ENCODE measurements around the gene SH2D3C.

The SH2D3C gene

DNA sequence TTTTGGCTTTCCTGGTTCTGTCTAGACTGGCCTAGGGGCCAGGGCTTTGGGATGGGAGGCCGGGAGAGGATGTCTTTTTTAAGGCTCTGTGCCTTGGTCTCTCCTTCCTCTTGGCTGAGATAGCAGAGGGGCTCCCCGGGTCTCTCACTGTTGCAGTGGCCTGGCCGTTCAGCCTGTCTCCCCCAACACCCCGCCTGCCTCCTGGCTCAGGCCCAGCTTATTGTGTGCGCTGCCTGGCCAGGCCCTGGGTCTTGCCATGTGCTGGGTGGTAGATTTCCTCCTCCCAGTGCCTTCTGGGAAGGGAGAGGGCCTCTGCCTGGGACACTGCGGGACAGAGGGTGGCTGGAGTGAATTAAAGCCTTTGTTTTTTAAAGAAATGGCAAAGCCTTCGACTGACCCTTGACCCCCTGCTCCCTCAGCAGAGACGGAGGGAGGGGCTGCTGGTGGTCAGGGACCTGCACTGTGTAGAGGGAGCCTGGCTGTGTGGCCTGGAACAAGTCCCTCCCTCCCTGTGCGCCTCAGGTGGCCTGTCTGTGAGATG lies 35.3 kb upstream of the SH2D3C start:
- Histone ChIP-seq H3K18ac (ENCODE audit: low read length) (no peak overlapping the region), H2AK5ac (ENCODE audit: low read length) (no peak overlapping the region), H3K79me1 (ENCODE audit: low read length) (no peaks in the 10 kb centered on the region), H3K4ac (ENCODE audit: low read depth, low read length) (no peak overlapping the region), H3K4me3 (ENCODE audit: low read length) (no peak overlapping the region), H3K9ac (ENCODE audit: low read length) (no peak overlapping the region), H3K4me2 (ENCODE audit: low read length) (no peak overlapping the region), H3K79me2 (ENCODE audit: control insufficient read depth, insufficient read depth, low read length) (no peaks in the 10 kb centered on the region), H4K5ac (ENCODE audit: low read length) (no peak overlapping the region), H3K27ac (ENCODE audit: low read depth, low read length) (no peak overlapping the region), H3K4me1 (ENCODE audit: control insufficient read depth, low read depth, low read length) (no peaks in the 10 kb centered on the region), H3K23ac (ENCODE audit: low read length) (no peak overlapping the region), H3K36me3 (ENCODE audit: control insufficient read depth, insufficient read depth, low read length) (peaks cover 7% of the 10 kb centered on the region), H3K27me3 (ENCODE audit: insufficient read depth, low read length, poor library complexity) (no peaks in the 10 kb centered on the region), H4K8ac (ENCODE audit: low read depth, low read length) (no peak overlapping the region), H3K56ac (ENCODE audit: low read length) (no peak overlapping the region), H2BK120ac (ENCODE audit: low read depth, low read length) (no peak overlapping the region), H2BK15ac (replicated peaks; ENCODE audit: low read depth) (no peak overlapping the region), H2BK5ac (ENCODE audit: low read length) (no peak overlapping the region)
- DNase-seq: no peak
- no CpG with 5 or more reads among the region's 9 CpGs for WGBS (ENCODE audit: extremely low coverage, insufficient coverage, low lambda C conversion rate)

DNA sequence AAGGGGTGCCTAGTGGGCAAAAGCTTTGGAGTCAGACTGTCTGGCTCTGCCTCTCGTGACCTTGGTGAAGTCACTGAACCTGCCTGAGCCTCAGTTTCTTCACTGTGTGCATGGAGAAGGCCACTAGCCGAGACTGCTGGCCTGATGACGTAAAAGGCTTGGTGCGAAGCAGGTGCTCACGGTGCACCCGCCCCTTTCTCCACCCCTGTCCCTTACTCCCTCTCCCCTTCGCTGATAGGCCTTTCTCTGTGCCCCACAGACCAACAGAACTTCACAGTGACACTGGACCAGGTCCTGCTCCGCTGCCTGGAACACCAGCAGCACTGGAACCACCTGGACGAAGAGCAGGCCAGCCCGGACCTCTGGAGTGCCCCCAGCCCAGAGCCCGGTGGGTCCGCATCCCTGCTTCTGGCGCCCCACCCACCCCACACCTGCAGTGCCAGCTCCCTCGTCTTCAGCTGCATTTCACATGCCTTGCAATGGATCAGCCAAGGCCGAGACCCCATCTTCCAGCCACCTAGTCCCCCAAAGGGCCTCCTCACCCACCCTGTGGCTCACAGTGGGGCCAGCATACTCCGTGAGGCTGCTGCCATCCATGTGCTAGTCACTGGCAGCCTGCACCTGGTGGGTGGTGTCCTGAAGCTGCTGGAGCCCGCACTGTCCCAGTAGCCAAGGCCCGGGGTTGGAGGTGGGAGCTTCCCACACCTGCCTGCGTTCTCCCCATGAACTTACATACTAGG lies 34.6 kb upstream of the SH2D3C start:
- Histone ChIP-seq H3K4ac (ENCODE audit: low read depth, low read length) (no peak overlapping the region), H3K9ac (ENCODE audit: low read length) (no peak overlapping the region), H3K79me1 (ENCODE audit: low read length) (no peaks in the 10 kb centered on the region), H2BK5ac (ENCODE audit: low read length) (no peak overlapping the region), H3K18ac (ENCODE audit: low read length) (no peak overlapping the region), H3K4me1 (ENCODE audit: control insufficient read depth, low read depth, low read length) (no peaks in the 10 kb centered on the region), H3K27ac (ENCODE audit: low read depth, low read length) (no peak overlapping the region), H4K8ac (ENCODE audit: low read depth, low read length) (no peak overlapping the region), H2BK15ac (replicated peaks; ENCODE audit: low read depth) (no peak overlapping the region), H2BK120ac (ENCODE audit: low read depth, low read length) (no peak overlapping the region), H4K5ac (ENCODE audit: low read length) (no peak overlapping the region), H3K27me3 (ENCODE audit: insufficient read depth, low read length, poor library complexity) (no peaks in the 10 kb centered on the region), H3K23ac (ENCODE audit: low read length) (no peak overlapping the region), H3K79me2 (ENCODE audit: control insufficient read depth, insufficient read depth, low read length) (no peaks in the 10 kb centered on the region), H3K4me2 (ENCODE audit: low read length) (no peak overlapping the region), H2AK5ac (ENCODE audit: low read length) (no peak overlapping the region), H3K56ac (ENCODE audit: low read length) (no peak overlapping the region), H3K4me3 (ENCODE audit: low read length) (no peak overlapping the region), H3K36me3 (ENCODE audit: control insufficient read depth, insufficient read depth, low read length) (peaks cover 7% of the 10 kb centered on the region)
- no peak for DNase-seq
- WGBS (ENCODE audit: extremely low coverage, insufficient coverage, low lambda C conversion rate): no CpG with 5 or more reads among the region's 19 CpGs

DNA sequence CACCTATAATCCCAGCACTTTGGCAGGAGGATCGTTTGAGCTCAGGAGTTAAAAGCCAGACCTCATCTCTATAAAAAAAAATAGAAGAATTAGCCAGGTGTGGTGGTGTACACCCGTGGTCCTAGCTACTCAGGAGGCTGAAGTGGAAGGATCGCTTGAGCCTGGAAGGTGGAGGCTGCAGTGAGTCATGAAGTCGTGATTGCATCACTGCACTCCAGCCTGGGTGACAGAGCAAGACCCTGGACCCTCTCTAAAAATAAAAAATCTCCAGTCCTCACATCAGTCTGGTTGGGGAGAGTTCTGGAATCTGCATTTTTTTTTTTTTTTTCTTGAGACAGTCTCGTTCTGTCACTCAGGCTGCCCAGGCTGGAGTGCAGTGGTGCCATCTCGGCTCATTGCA lies 33.5 kb upstream of the SH2D3C start:
- no peaks in the 10 kb centered on the region for H3K27me3 ChIP-seq (ENCODE audit: insufficient read depth, low read length, poor library complexity)
- no peak overlapping the region for H3K56ac ChIP-seq (ENCODE audit: low read length)
- no peaks in the 10 kb centered on the region for H3K4me1 ChIP-seq (ENCODE audit: control insufficient read depth, low read depth, low read length)
- no peak overlapping the region for H3K18ac ChIP-seq (ENCODE audit: low read length)
- no peaks in the 10 kb centered on the region for H3K79me2 ChIP-seq (ENCODE audit: control insufficient read depth, insufficient read depth, low read length)
- no peak overlapping the region for H3K4ac ChIP-seq (ENCODE audit: low read depth, low read length)
- no peak overlapping the region for H4K8ac ChIP-seq (ENCODE audit: low read depth, low read length)
- no peak overlapping the region for H4K5ac ChIP-seq (ENCODE audit: low read length)
- no peak overlapping the region for H3K4me3 ChIP-seq (ENCODE audit: low read length)
- no peaks in the 10 kb centered on the region for H3K79me1 ChIP-seq (ENCODE audit: low read length)
- H2BK120ac ChIP-seq (ENCODE audit: low read depth, low read length): no peak overlapping the region
- no peak for DNase-seq
- no peak overlapping the region for H3K4me2 ChIP-seq (ENCODE audit: low read length)
- peaks cover 7% of the 10 kb centered on the region for H3K36me3 ChIP-seq (ENCODE audit: control insufficient read depth, insufficient read depth, low read length)
- no peak overlapping the region for H2AK5ac ChIP-seq (ENCODE audit: low read length)
- no CpG with 5 or more reads among the region's 6 CpGs for WGBS (ENCODE audit: extremely low coverage, insufficient coverage, low lambda C conversion rate)
- no peak overlapping the region for H2BK15ac ChIP-seq (replicated peaks; ENCODE audit: low read depth)
- H2BK5ac ChIP-seq (ENCODE audit: low read length): no peak overlapping the region
- no peak overlapping the region for H3K27ac ChIP-seq (ENCODE audit: low read depth, low read length)
- H3K23ac ChIP-seq (ENCODE audit: low read length): no peak overlapping the region
- no peak overlapping the region for H3K9ac ChIP-seq (ENCODE audit: low read length)

DNA sequence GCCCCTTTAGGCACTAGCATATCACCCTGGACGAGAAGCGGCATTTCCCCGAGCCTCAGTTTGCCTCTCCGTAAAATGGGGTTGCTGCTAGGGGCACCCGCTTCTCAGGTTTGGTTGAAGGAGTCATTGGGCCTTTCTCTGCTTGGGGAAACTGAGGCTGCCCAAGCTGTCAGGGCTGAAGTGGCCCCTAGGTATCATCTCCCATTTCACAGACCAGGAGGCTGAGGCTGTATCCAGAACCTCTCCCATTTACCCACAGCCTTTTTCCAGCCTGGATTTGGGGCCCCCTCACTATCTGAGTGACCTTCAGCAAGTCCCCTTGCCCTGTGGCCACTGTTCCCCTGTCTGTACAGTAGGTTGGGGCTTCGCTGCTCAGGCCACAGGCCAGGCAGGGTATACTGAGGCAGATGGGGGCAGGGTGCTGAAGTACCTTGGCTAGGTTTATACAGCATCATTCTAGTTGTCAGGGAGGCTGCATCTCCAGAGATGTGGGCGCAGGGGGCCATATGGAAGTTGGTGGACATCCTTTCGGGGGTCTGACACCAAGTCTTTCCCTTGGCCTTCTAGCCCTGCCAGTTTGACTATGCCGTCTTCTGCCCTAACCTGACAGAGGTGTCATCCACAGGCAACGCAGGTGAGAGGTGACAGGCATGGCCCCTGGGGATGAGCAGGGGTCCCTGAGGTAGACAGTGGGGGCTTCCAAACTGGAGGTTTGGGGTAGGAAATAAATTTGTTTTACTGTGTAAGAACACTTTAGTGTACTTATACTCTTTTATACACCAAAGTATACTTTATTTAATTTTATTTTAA lies 32.1 kb upstream of the SH2D3C start:
- Histone ChIP-seq H3K79me1 (ENCODE audit: low read length) (no peaks in the 10 kb centered on the region), H3K36me3 (ENCODE audit: control insufficient read depth, insufficient read depth, low read length) (peaks cover 7% of the 10 kb centered on the region), H3K27ac (ENCODE audit: low read depth, low read length) (no peak overlapping the region), H4K8ac (ENCODE audit: low read depth, low read length) (no peak overlapping the region), H2BK120ac (ENCODE audit: low read depth, low read length) (no peak overlapping the region), H2AK5ac (ENCODE audit: low read length) (no peak overlapping the region), H3K9ac (ENCODE audit: low read length) (peak overlapping the region; percentile 56), H4K5ac (ENCODE audit: low read length) (no peak overlapping the region), H3K23ac (ENCODE audit: low read length) (no peak overlapping the region), H3K4me2 (ENCODE audit: low read length) (no peak overlapping the region), H3K79me2 (ENCODE audit: control insufficient read depth, insufficient read depth, low read length) (no peaks in the 10 kb centered on the region), H2BK5ac (ENCODE audit: low read length) (no peak overlapping the region), H2BK15ac (replicated peaks; ENCODE audit: low read depth) (no peak overlapping the region), H3K18ac (ENCODE audit: low read length) (no peak overlapping the region), H3K56ac (ENCODE audit: low read length) (no peak overlapping the region), H3K4ac (ENCODE audit: low read depth, low read length) (no peak overlapping the region), H3K4me3 (ENCODE audit: low read length) (no peak overlapping the region), H3K4me1 (ENCODE audit: control insufficient read depth, low read depth, low read length) (no peaks in the 10 kb centered on the region), H3K27me3 (ENCODE audit: insufficient read depth, low read length, poor library complexity) (no peaks in the 10 kb centered on the region)
- no CpG with 5 or more reads among the region's 10 CpGs for WGBS (ENCODE audit: extremely low coverage, insufficient coverage, low lambda C conversion rate)
- no peak for DNase-seq

DNA sequence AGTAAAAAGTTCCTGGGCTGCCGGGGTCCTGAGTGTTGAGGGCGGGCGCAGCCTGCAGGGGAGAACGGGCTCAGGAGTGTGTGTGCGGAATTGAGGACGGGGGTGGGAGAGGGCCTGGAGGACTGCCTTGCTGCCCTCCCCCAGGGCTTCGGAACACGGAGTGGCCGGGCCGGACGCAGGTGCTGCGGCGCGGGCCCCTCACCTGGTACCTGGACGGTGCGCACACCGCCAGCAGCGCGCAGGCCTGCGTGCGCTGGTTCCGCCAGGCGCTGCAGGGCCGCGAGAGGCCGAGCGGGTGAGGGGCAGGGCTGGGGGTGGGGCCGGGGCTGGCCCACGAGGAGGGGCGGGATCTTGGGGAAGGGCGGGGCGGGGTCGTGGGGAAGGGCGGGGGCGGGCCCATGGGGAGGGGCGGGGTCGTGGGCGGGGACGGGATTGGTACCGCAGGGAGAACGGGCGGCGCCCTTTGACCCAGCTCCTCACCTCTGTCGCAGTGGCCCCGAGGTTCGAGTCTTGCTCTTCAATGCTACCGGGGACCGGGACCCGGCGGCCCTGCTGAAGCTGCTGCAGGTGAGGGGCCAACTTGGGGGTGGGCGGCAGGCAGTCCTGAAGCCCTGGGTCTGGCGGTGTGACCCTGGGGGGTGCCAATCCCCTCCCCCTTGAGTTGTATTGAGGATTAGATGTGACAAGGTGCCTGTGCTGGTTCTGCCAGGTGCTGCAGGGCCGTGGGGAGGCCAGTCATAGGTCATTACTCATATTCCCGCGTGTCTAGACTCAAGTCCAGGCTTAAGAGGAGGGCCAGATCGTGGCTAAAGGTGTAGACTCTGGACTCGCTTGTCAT lies 31.3 kb upstream of the SH2D3C start:
- Histone ChIP-seq H3K23ac (ENCODE audit: low read length) (no peak overlapping the region), H3K4me3 (ENCODE audit: low read length) (no peak overlapping the region), H2AK5ac (ENCODE audit: low read length) (no peak overlapping the region), H3K56ac (ENCODE audit: low read length) (peak overlapping the region; percentile 84), H3K27me3 (ENCODE audit: insufficient read depth, low read length, poor library complexity) (no peaks in the 10 kb centered on the region), H3K4me2 (ENCODE audit: low read length) (peak overlapping the region; percentile 59), H3K79me2 (ENCODE audit: control insufficient read depth, insufficient read depth, low read length) (no peaks in the 10 kb centered on the region), H3K4me1 (ENCODE audit: control insufficient read depth, low read depth, low read length) (no peaks in the 10 kb centered on the region), H4K5ac (ENCODE audit: low read length) (no peak overlapping the region), H2BK120ac (ENCODE audit: low read depth, low read length) (no peak overlapping the region), H2BK15ac (replicated peaks; ENCODE audit: low read depth) (no peak overlapping the region), H3K79me1 (ENCODE audit: low read length) (no peaks in the 10 kb centered on the region), H3K36me3 (ENCODE audit: control insufficient read depth, insufficient read depth, low read length) (peaks cover 7% of the 10 kb centered on the region), H2BK5ac (ENCODE audit: low read length) (no peak overlapping the region), H3K18ac (ENCODE audit: low read length) (no peak overlapping the region), H3K4ac (ENCODE audit: low read depth, low read length) (no peak overlapping the region), H3K27ac (ENCODE audit: low read depth, low read length) (no peak overlapping the region), H4K8ac (ENCODE audit: low read depth, low read length) (no peak overlapping the region), H3K9ac (ENCODE audit: low read length) (peak overlapping the region; percentile 66)
- DNase-seq: peak; percentile 77
- no CpG with 5 or more reads among the region's 57 CpGs for WGBS (ENCODE audit: extremely low coverage, insufficient coverage, low lambda C conversion rate)

Measured in mesendoderm (in vitro differentiated cells).